A673 (cell line): ENCODE data around the gene RBBP5.

Experiments used
- CTCF ChIP-seq: fragments of 300-800, 200-600 bp; sonication (generic); conservative IDR thresholded peaks from 2 replicates; pipeline ENCODE4 v1.5.1; 2017; ENCODE audit warnings: low read depth, mild to moderate bottlenecking, antibody characterized with exemption, low read length, moderate library complexity, mixed read lengths
- EZH2 ChIP-seq: fragments of 200-600 bp; sonication (generic); IDR thresholded peaks from 2 replicates; pipeline ENCODE4 v1.6.1; 2017; ENCODE audit warnings: borderline replicate concordance, low read depth, mild to moderate bottlenecking, mixed read lengths, antibody characterized with exemption, low read length; ENCODE audit not compliant: poor library complexity, severe bottlenecking

- TF ChIP-seq CTCF (no peak), EZH2 (no peak)
Measured at GRCh38 chr1:205068457-205069040, 53.2 kb downstream of the RBBP5 start.
